ENCODE measurements around the gene SCYL1.

DNA sequence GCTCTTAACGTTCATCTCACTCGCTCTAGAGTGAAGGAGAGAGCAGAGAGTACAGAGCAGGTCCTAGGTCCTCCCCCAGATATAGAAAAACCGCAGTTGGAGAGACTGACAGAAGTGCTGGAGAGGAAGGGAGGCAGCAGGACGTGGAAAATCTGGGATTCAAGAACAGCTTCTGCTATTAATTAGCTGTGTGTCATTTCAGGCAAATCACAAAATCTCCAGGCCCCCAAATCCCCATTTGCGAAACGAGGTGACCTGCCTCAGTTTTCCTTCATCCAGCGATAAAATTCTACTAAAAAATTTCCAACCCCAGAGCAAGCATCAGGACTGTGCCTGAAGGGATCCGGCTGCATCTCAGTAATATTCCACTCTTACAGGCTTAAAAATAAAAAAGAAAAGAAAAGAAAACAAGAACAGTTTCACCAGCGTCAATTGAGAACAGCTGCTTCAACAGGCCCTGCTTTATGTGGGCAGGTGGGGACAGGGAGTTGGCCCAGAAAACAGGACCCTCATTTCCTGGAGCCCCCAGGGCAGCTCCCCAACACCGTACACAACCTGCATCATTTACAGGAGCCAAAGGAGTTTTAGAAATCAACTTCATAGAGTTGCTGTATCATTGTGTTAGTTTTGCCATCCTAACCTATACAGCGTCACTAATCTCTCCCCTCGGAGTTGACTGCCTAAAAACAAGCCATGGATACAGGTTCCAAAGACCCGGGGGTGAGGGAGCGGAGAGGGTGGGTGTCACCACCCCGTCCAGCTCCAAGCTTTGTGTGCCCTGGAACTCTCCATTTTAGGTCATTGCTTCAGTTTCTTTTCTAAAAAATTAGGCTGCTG is 28.4 kb upstream of the SCYL1 start:
- TF ChIP-seq, protein P1, sequence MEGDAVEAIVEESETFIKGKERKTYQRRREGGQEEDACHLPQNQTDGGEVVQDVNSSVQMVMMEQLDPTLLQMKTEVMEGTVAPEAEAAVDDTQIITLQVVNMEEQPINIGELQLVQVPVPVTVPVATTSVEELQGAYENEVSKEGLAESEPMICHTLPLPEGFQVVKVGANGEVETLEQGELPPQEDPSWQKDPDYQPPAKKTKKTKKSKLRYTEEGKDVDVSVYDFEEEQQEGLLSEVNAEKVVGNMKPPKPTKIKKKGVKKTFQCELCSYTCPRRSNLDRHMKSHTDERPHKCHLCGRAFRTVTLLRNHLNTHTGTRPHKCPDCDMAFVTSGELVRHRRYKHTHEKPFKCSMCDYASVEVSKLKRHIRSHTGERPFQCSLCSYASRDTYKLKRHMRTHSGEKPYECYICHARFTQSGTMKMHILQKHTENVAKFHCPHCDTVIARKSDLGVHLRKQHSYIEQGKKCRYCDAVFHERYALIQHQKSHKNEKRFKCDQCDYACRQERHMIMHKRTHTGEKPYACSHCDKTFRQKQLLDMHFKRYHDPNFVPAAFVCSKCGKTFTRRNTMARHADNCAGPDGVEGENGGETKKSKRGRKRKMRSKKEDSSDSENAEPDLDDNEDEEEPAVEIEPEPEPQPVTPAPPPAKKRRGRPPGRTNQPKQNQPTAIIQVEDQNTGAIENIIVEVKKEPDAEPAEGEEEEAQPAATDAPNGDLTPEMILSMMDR (IDR thresholded peaks at IDR 0.05): no peak
- TF ChIP-seq POLR2A (IDR thresholded peaks at IDR 0.05): no peak
